BJ (cell line): ENCODE measurements around the gene TRAPPC2. TPM values are rescaled to one million over a fixed set of nuclear protein-coding genes. Genes with fewer than 3 reads are reported as not detected.

Source experiments
- CTCF ChIA-PET: fragments of 350-600 bp; formaldehyde crosslinking; extraction: SDS; loops from one replicate; lab custom pipeline; 2021; ENCODE audit warnings: antibody characterized with exemption, inconsistent platforms; lab: Yijun Ruan, JAX
- POLR2A ChIA-PET: fragments of 300-600 bp; sonication (Branson Sonifier 250); formaldehyde crosslinking; extraction: SDS; loops from one replicate; lab custom pipeline; 2021; ENCODE audit warnings: antibody characterized with exemption; lab: Charles Lee
- DNase-seq: peaks from one replicate; pipeline ENCODE4 v3.0.0-alpha.2; 2011; ENCODE audit warnings: low read depth
- H3K27me3 ChIP-seq: 2 replicates; pipeline ENCODE4 v1.6.0; 2011; ENCODE audit warnings: low read length; ENCODE audit not compliant: control insufficient read depth, insufficient read depth
- H3K36me3 ChIP-seq: 2 replicates; pipeline ENCODE4 v1.5.1; 2011; ENCODE audit warnings: low read length; ENCODE audit not compliant: control insufficient read depth, insufficient read depth
- H3K4me3 ChIP-seq: 2 replicates; pipeline ENCODE4 v1.5.1; 2011; ENCODE audit warnings: low read depth, mild to moderate bottlenecking, control low read depth, low read length
- CTCF ChIP-seq: IDR thresholded peaks from 2 replicates; pipeline ENCODE4 v1.5.1; 2011; ENCODE audit warnings: low read depth, mild to moderate bottlenecking, control low read depth, inconsistent platforms, low read length, moderate library complexity; ENCODE audit not compliant: insufficient read depth
- polyA plus RNA-seq: library from polyadenylated mRNA; depleted of rRNA; stranded (reverse); fragments of >200 nt; gene quantifications from 2 replicates; pipeline ENCODE4 v1.2.3, GENCODE V29; 2011

The TRAPPC2 gene
- polyA plus RNA-seq, 1 experiment = 5.5 TPM

GRCh38 chrX:13694983-13695382, 39.4 kb downstream of the TRAPPC2 start:
- ChIA-PET POLR2A (no interaction called here), CTCF (interaction anchor here (1.1 kb wide), 1 partner anchor 14 kb away, joined by 3 read pairs; no protein-coding TSS in a partner anchor)
- H3K4me3 ChIP-seq = no peak overlapping the region
- no peaks in the 10 kb centered on the region for H3K27me3 ChIP-seq
- peaks cover 2% of the 10 kb centered on the region; the same call in 1 of the 2 replicates for H3K36me3 ChIP-seq
- TF ChIP-seq CTCF = no peak
- DNase-seq = no peak

- no peak overlapping the region for H3K4me3 ChIP-seq
- POLR2A ChIA-PET = no interaction called here
Measured at GRCh38 chrX:13694359-13694758, 40.1 kb downstream of the TRAPPC2 start.

GRCh38 chrX:13693341-13693961, 41.0 kb downstream of the TRAPPC2 start:
- Histone ChIP-seq H3K4me3 (no peak overlapping the region), H3K36me3 (peaks cover 2% of the 10 kb centered on the region; the same call in 1 of the 2 replicates), H3K27me3 (no peaks in the 10 kb centered on the region)
- CTCF ChIA-PET = interaction anchor here (1.2 to 1.4 kb wide), 2 partner anchors 25 to 56 kb away, joined by 3 read pairs; no protein-coding TSS in a partner anchor
- no peak for TF ChIP-seq CTCF
- POLR2A ChIA-PET = no interaction called here
- DNase-seq = no peak

More at GRCh38 chrX:13694359-13694758, 40.1 kb downstream of the TRAPPC2 start:
- no peak for DNase-seq
- peaks cover 2% of the 10 kb centered on the region; the same call in 1 of the 2 replicates for H3K36me3 ChIP-seq
- no peaks in the 10 kb centered on the region for H3K27me3 ChIP-seq
- CTCF ChIA-PET = interaction anchor here (1.1 kb wide), 1 partner anchor 14 kb away, joined by 3 read pairs; no protein-coding TSS in a partner anchor
- no peak for TF ChIP-seq CTCF

GRCh38 chrX:13692771-13693231, 41.6 kb downstream of the TRAPPC2 start:
- CTCF ChIA-PET = interaction anchor here (1.2 to 1.4 kb wide), 2 partner anchors 26 to 57 kb away, joined by 3 read pairs; no protein-coding TSS in a partner anchor
- TF ChIP-seq CTCF = no peak
- POLR2A ChIA-PET = no interaction called here
- H3K36me3 ChIP-seq = peaks cover 2% of the 10 kb centered on the region; the same call in 1 of the 2 replicates
- no peak for DNase-seq
- H3K4me3 ChIP-seq = no peak overlapping the region
- H3K27me3 ChIP-seq = no peaks in the 10 kb centered on the region

- no peak for DNase-seq
- CTCF ChIA-PET = interaction anchor here (1.4 kb wide), 1 partner anchor 58 kb away, joined by 3 read pairs; no protein-coding TSS in a partner anchor
- H3K4me3 ChIP-seq = no peak overlapping the region
- H3K27me3 ChIP-seq = no peaks in the 10 kb centered on the region
- no peak for TF ChIP-seq CTCF
- H3K36me3 ChIP-seq = peaks cover 2% of the 10 kb centered on the region; the same call in 1 of the 2 replicates
- POLR2A ChIA-PET = interaction anchor here (0.6 kb wide), 2 partner anchors 81 to 701 kb away, joined by 3 to 7 read pairs; no protein-coding TSS in a partner anchor
Measured at GRCh38 chrX:13691841-13692371, 42.5 kb downstream of the TRAPPC2 start.
